ENCODE data around the gene DLG2.

GRCh38 chr11:83836065-83836464 lies 1791.1 kb downstream of the DLG2 start:
- TF ChIP-seq CTCF (IDR thresholded peaks at IDR 0.05; ENCODE audit: low read depth, low read length, poor library complexity, severe bottlenecking): no peak
- no peak for TF ChIP-seq EZH2phosphoT487 (IDR thresholded peaks at IDR 0.05; ENCODE audit: borderline replicate concordance, low read length)

Data from DOHH2 (cell line).